Keratinocyte (primary cell): ENCODE data around the gene TMEM263. TPM values are rescaled to one million over a fixed set of nuclear protein-coding genes. Genes with fewer than 3 reads are reported as not detected.

Experiments used
- DNase-seq: peaks from one replicate; pipeline ENCODE4 v3.0.0-alpha.2; 2011; ENCODE audit warnings: low read depth, missing footprints, low spot score
- FAIRE-seq: peaks from 2 replicates; lab custom pipeline; 2011; peaks lifted over from hg19 to GRCh38; lab: Jason Lieb, UNC
- H2AFZ ChIP-seq: 2 replicates; pipeline ENCODE4 v1.6.0; 2012; ENCODE audit warnings: low read length, control low read depth, inconsistent platforms; ENCODE audit not compliant: control insufficient read depth
- H3K27ac ChIP-seq: 2 replicates; pipeline ENCODE4 v1.5.1; 2011; ENCODE audit warnings: low read length; ENCODE audit not compliant: control insufficient read depth, insufficient read depth
- H3K27me3 ChIP-seq: 3 replicates; pipeline ENCODE4 v1.6.0; 2011; ENCODE audit warnings: low read length; ENCODE audit not compliant: control insufficient read depth, insufficient read depth; ENCODE audit errors: extremely low read depth
- H3K36me3 ChIP-seq, 2 experiments: 2 replicates in 1 of 2; 3 replicates in 1 of 2; pipeline ENCODE4 v1.5.1; 2011; ENCODE audit warnings: low read length in 2 of 2, mild to moderate bottlenecking in 1 of 2; ENCODE audit not compliant: control insufficient read depth in 2 of 2, insufficient read depth in 2 of 2; ENCODE audit errors: extremely low read depth in 1 of 2
- H3K4me1 ChIP-seq: 3 replicates; pipeline ENCODE4 v1.5.1; 2011; ENCODE audit warnings: low read length; ENCODE audit not compliant: control insufficient read depth, insufficient read depth; ENCODE audit errors: extremely low read depth
- H3K4me2 ChIP-seq: 3 replicates; pipeline ENCODE4 v1.6.0; 2011; ENCODE audit warnings: low read depth, low read length; ENCODE audit not compliant: control insufficient read depth, insufficient read depth; ENCODE audit errors: extremely low read depth
- H3K4me3 ChIP-seq, 3 experiments: fragments of 200-600 bp in 1 of 3; sonication (generic) in 1 of 3; 2 replicates in 2 of 3; 3 replicates in 1 of 3; pipeline ENCODE4 v1.5.1; 2011 to 2016; ENCODE audit warnings: low read length in 3 of 3, mild to moderate bottlenecking in 3 of 3, control low read depth in 2 of 3, inconsistent platforms in 1 of 3, low read depth in 1 of 3, mixed read lengths in 1 of 3, mixed run types in 1 of 3, moderate library complexity in 1 of 3; ENCODE audit not compliant: control insufficient read depth in 2 of 3, insufficient read depth in 2 of 3; ENCODE audit errors: extremely low read depth in 1 of 3
- H3K79me2 ChIP-seq: 2 replicates; pipeline ENCODE4 v1.6.0; 2012; ENCODE audit warnings: low read length; ENCODE audit not compliant: control insufficient read depth, insufficient read depth
- H3K9ac ChIP-seq: 3 replicates; pipeline ENCODE4 v1.6.0; 2011; ENCODE audit warnings: low read length; ENCODE audit not compliant: control insufficient read depth, insufficient read depth; ENCODE audit errors: extremely low read depth
- H3K9me1 ChIP-seq: 3 replicates; pipeline ENCODE4 v1.6.0; 2011; ENCODE audit warnings: low read length; ENCODE audit not compliant: control insufficient read depth, insufficient read depth; ENCODE audit errors: extremely low read depth
- H3K9me3 ChIP-seq: 2 replicates; pipeline ENCODE4 v1.5.1; 2012; ENCODE audit warnings: low read depth, low read length; ENCODE audit not compliant: control insufficient read depth
- H4K20me1 ChIP-seq: 3 replicates; pipeline ENCODE4 v1.6.0; 2011; ENCODE audit warnings: low read length; ENCODE audit not compliant: control insufficient read depth, insufficient read depth; ENCODE audit errors: extremely low read depth
- CTCF ChIP-seq, 3 experiments: IDR thresholded peaks in 1 of 3; conservative IDR thresholded peaks in 1 of 3; optimal IDR thresholded peaks in 1 of 3; 2 replicates in 2 of 3; 3 replicates in 1 of 3; pipeline versions ENCODE3 to v1.5.1; 2011; ENCODE audit warnings: low read length in 3 of 3, mild to moderate bottlenecking in 3 of 3, moderate library complexity in 2 of 3, control low read depth in 1 of 3, inconsistent platforms in 1 of 3; ENCODE audit not compliant: insufficient read depth in 2 of 3; ENCODE audit errors: extremely low read depth in 1 of 3
- EZH2 ChIP-seq: IDR thresholded peaks from one replicate; pipeline ENCODE4 v1.6.1; 2012; ENCODE audit warnings: inconsistent platforms, mild to moderate bottlenecking, low read length, moderate library complexity
- dilution Hi-C: fragments of 300-500 bp; cut with MboI; formaldehyde crosslinking; loops from one replicate; pipeline ENCODE4 v1.7.0; 2020; ENCODE audit warnings: low sequenced_read_pairs; ENCODE audit not compliant: extremely low pct_ligation_motif_present
- polyA plus RNA-seq, 5 experiments: library from polyadenylated mRNA; depleted of rRNA in 3 of 5; stranded (reverse) in 3 of 5; stranded (forward) in 1 of 5; unstranded in 1 of 5; fragments of >200 nt; gene quantifications; 1 replicate in 1 of 5; 2 replicates in 3 of 5; 3 replicates in 1 of 5; pipeline versions ENCODE4 v1.2.1 to v1.2.3, GENCODE V29; 2011 to 2012; ENCODE audit warnings: missing spikeins in 2 of 5, low read depth in 1 of 5, low replicate concordance in 1 of 5

TMEM263 gene
- polyA plus RNA-seq, 1 donor (not counting 4 experiments of a cell fraction or from before 2014, with no cell fraction given): 22.0 TPM

- no peaks in the 10 kb centered on the region for H3K9me3 ChIP-seq
- H3K4me3 ChIP-seq: no peak overlapping the region
- dilution Hi-C loops: no loop called here
- no peak overlapping the region for H3K4me2 ChIP-seq
- H4K20me1 ChIP-seq: no peaks in the 10 kb centered on the region
- H3K79me2 ChIP-seq: peaks cover 57% of the 10 kb centered on the region
- H3K27me3 ChIP-seq: no peaks in the 10 kb centered on the region
- H3K9ac ChIP-seq: no peak overlapping the region
- no peaks in the 10 kb centered on the region for H3K9me1 ChIP-seq
- H3K36me3 ChIP-seq: no peaks in the 10 kb centered on the region
- H3K27ac ChIP-seq: no peak overlapping the region
- FAIRE-seq: no peak
- TF ChIP-seq CTCF (optimal IDR thresholded peaks at IDR 0.05 in 1 of 3, IDR thresholded peaks at IDR 0.05 in 1 of 3, conservative IDR thresholded peaks at IDR 0.05 in 1 of 3; ENCODE audit: extremely low read depth in 1 of 3, insufficient read depth in 2 of 3, low read length in 3 of 3): no peak
- no peak for TF ChIP-seq EZH2
- peaks cover 14% of the 10 kb centered on the region for H3K4me1 ChIP-seq
- no peak for DNase-seq
- H2AFZ ChIP-seq: no peak overlapping the region
These were observed 4.7 kb downstream of the TMEM263 start for GRCh38 chr12:106960443-106960842.

GRCh38 chr12:106962286-106962685 lies 6.6 kb downstream of the TMEM263 start:
- H3K36me3 ChIP-seq: no peaks in the 10 kb centered on the region
- H3K9me1 ChIP-seq: no peaks in the 10 kb centered on the region
- H3K4me3 ChIP-seq: no peak overlapping the region
- no peak overlapping the region for H2AFZ ChIP-seq
- H3K79me2 ChIP-seq: peaks cover 56% of the 10 kb centered on the region
- peak; percentile 68 for FAIRE-seq
- H3K9ac ChIP-seq: no peak overlapping the region
- H4K20me1 ChIP-seq: no peaks in the 10 kb centered on the region
- H3K4me1 ChIP-seq: peaks cover 14% of the 10 kb centered on the region
- H3K27me3 ChIP-seq: no peaks in the 10 kb centered on the region
- dilution Hi-C loops: no loop called here
- TF ChIP-seq CTCF (optimal IDR thresholded peaks at IDR 0.05 in 1 of 3, IDR thresholded peaks at IDR 0.05 in 1 of 3, conservative IDR thresholded peaks at IDR 0.05 in 1 of 3; ENCODE audit: extremely low read depth in 1 of 3, insufficient read depth in 2 of 3, low read length in 3 of 3) (no peak), EZH2 (no peak)
- no peak overlapping the region for H3K27ac ChIP-seq
- no peaks in the 10 kb centered on the region for H3K9me3 ChIP-seq
- no peak overlapping the region for H3K4me2 ChIP-seq
- DNase-seq: no peak
